ENCODE data around the gene SLC7A14. TPM values are rescaled to one million over a fixed set of nuclear protein-coding genes. Genes with fewer than 3 reads are reported as not detected.

Gene SLC7A14
- total RNA-seq, 1 donor from 2014 or later = 13.5 TPM

DNA sequence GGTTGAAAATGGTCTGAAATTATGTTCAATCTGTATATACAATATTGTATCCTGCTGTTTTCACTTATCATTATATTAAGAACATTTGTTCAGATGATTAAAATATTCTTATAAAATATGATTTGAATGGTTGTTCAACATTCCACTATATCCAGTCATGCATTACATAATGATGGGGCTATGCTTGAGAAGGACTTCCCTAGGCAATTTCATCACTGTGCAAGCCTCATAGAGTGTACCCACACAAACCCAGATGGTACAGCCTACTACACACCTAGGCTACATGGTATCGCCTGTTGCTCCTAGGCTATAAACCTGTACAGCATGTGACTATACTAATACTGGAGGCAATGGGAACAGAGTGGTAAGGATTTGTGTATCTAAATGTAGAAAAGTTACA, 30.5 kb downstream of the SLC7A14 start:
- TF ChIP-seq CTCF (conservative IDR thresholded peaks at IDR 0.05) = no peak
- no peak for DNase-seq (ENCODE audit: extremely low spot score, unreplicated experiment)
- Mint-ChIP-seq H3K4me1 (ENCODE audit: unreplicated experiment) (peaks cover 3% of the 10 kb centered on the region), H3K36me3 (no peaks in the 10 kb centered on the region), H3K27me3 (no peaks in the 10 kb centered on the region), H3K9me3 (no peaks in the 10 kb centered on the region), H3K27ac (no peak overlapping the region), H3K4me3 (no peak overlapping the region)

GRCh38 chr3:170553788-170554757, 31.8 kb downstream of the SLC7A14 start:
- TF ChIP-seq CTCF (conservative IDR thresholded peaks at IDR 0.05) = no peak
- no peak overlapping the region for H3K4me3 Mint-ChIP-seq
- no peaks in the 10 kb centered on the region for H3K27me3 Mint-ChIP-seq
- DNase-seq (ENCODE audit: extremely low spot score, unreplicated experiment) = no peak
- no peaks in the 10 kb centered on the region for H3K9me3 Mint-ChIP-seq
- peaks cover 3% of the 10 kb centered on the region for H3K4me1 Mint-ChIP-seq (ENCODE audit: unreplicated experiment)
- no peak overlapping the region for H3K27ac Mint-ChIP-seq
- H3K36me3 Mint-ChIP-seq = no peaks in the 10 kb centered on the region

GRCh38 chr3:170551252-170551651, 34.6 kb downstream of the SLC7A14 start:
- TF ChIP-seq CTCF (conservative IDR thresholded peaks at IDR 0.05) = no peak
- Mint-ChIP-seq H3K27me3 (peaks cover 1% of the 10 kb centered on the region), H3K36me3 (no peaks in the 10 kb centered on the region), H3K9me3 (no peaks in the 10 kb centered on the region), H3K4me1 (ENCODE audit: unreplicated experiment) (peaks cover 3% of the 10 kb centered on the region), H3K4me3 (no peak overlapping the region), H3K27ac (no peak overlapping the region)
- no peak for DNase-seq (ENCODE audit: extremely low spot score, unreplicated experiment)

DNA sequence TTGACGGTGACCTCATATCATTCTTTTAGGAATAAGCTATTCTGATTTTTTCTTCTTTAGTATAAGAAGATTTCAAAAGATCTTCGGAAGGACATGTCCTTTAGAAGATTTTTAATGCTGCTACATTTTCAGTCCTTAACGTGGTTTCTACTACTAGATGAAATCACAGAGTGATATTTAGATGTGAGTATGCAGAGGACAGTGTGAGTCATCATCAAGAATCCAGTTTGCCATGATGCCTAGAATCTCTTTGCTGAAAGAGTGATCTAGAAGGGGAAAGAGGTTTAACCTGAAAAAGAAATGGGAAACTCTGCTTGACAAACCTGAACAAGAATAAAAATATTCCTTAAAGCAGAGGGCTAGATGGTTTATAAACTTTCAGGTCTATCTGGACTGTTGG, 43.2 kb downstream of the SLC7A14 start:
- no peak for DNase-seq (ENCODE audit: extremely low spot score, unreplicated experiment)
- TF ChIP-seq CTCF (conservative IDR thresholded peaks at IDR 0.05) = no peak
- Mint-ChIP-seq H3K4me1 (ENCODE audit: unreplicated experiment) (no peaks in the 10 kb centered on the region), H3K9me3 (no peaks in the 10 kb centered on the region), H3K36me3 (no peaks in the 10 kb centered on the region), H3K27ac (no peak overlapping the region), H3K27me3 (peaks cover 9% of the 10 kb centered on the region), H3K4me3 (no peak overlapping the region)

DNA sequence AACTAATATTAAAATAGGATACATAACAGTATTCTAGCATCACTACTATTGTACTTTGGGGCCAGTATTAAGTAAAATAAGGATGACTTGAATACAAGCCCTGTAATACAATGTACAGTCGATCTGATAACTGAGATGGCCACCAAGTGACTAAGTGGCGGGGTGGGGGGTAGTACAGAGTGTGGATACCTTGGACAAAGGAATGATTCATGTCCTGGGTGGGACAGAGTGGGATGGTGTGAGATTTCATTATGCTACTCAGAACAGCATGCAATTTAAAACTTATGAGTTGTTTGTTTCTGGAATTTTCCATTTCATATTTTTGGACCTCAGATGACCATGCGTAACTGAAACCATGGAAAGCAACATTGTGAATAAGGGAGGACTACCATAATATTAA, 46.0 kb downstream of the SLC7A14 start:
- no peaks in the 10 kb centered on the region for H3K36me3 Mint-ChIP-seq
- H3K27ac Mint-ChIP-seq = no peak overlapping the region
- peaks cover 10% of the 10 kb centered on the region for H3K27me3 Mint-ChIP-seq
- H3K4me1 Mint-ChIP-seq (ENCODE audit: unreplicated experiment) = no peaks in the 10 kb centered on the region
- TF ChIP-seq CTCF (conservative IDR thresholded peaks at IDR 0.05) = no peak
- H3K4me3 Mint-ChIP-seq = no peak overlapping the region
- no peak for DNase-seq (ENCODE audit: extremely low spot score, unreplicated experiment)
- no peaks in the 10 kb centered on the region for H3K9me3 Mint-ChIP-seq

Measured in type B pancreatic cell (in vitro differentiated cells).